Fibroblast of pulmonary artery (primary cell): Measurements from ENCODE around the gene BDNF.
"Not testable (repeated sequence)": the region's sequence is repeated elsewhere in the genome, so short reads cannot be mapped to it uniquely, and the experiment has no call there.

ENCODE experiments used
- DNase-seq: peaks from one replicate; pipeline ENCODE4 v3.0.0-alpha.2; 2010; ENCODE audit warnings: low read depth
- H3K4me3 ChIP-seq: replicated peaks from 2 replicates; pipeline ENCODE4 v1.5.1; 2011; ENCODE audit warnings: low read depth, mild to moderate bottlenecking, control low read depth, low read length, moderate library complexity
- TF ChIP-seq, protein P1 (sequence below): IDR thresholded peaks from 2 replicates; pipeline ENCODE4 v1.5.1; 2011; ENCODE audit warnings: mild to moderate bottlenecking, control low read depth, low read length, inconsistent platforms; ENCODE audit errors: missing control alignments

Gene BDNF

DNA sequence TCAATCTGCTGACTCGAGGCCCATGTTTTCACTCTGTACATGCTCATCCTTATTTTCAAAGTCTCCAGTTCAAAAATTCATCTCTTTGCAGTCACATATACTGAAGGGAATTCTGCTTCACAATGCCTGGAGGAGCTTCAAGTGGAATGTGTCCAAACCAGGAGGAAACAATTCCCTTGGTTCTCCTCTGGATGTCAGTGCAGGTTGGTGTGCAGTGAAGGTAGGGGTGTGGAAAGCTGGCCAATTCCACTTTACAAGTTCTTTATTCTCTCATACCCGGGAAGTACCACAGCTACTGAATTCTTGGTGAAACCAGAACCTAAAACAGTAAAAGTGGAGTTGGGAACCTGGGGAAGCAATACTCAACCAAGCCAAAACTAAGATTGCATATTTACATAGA lies 57.3 kb downstream of the BDNF start:
- DNase-seq: no peak
- TF ChIP-seq, protein P1, sequence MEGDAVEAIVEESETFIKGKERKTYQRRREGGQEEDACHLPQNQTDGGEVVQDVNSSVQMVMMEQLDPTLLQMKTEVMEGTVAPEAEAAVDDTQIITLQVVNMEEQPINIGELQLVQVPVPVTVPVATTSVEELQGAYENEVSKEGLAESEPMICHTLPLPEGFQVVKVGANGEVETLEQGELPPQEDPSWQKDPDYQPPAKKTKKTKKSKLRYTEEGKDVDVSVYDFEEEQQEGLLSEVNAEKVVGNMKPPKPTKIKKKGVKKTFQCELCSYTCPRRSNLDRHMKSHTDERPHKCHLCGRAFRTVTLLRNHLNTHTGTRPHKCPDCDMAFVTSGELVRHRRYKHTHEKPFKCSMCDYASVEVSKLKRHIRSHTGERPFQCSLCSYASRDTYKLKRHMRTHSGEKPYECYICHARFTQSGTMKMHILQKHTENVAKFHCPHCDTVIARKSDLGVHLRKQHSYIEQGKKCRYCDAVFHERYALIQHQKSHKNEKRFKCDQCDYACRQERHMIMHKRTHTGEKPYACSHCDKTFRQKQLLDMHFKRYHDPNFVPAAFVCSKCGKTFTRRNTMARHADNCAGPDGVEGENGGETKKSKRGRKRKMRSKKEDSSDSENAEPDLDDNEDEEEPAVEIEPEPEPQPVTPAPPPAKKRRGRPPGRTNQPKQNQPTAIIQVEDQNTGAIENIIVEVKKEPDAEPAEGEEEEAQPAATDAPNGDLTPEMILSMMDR: no peak
- no peak overlapping the region for H3K4me3 ChIP-seq

DNA sequence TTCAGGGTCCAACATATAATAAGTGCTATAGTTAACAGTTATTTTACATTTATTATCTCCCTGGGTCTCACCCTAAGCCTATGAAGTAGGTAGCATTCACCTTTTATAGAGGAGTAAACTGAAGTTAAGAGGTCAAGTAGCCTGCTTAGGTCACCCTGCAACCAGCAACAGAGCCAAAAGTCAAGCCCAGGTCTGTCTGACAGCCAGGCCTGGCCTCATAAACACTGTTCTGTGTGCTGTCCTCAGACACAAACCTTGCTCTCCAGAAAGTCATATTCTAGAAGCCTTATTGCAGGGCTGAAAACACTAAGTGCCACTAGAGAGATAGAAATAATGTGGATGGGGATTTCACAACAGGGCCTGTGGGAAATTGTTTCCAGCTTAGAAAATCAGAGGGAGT lies 59.3 kb downstream of the BDNF start:
- H3K4me3 ChIP-seq: no peak overlapping the region
- DNase-seq: no peak
- TF ChIP-seq, protein P1: no peak

DNA sequence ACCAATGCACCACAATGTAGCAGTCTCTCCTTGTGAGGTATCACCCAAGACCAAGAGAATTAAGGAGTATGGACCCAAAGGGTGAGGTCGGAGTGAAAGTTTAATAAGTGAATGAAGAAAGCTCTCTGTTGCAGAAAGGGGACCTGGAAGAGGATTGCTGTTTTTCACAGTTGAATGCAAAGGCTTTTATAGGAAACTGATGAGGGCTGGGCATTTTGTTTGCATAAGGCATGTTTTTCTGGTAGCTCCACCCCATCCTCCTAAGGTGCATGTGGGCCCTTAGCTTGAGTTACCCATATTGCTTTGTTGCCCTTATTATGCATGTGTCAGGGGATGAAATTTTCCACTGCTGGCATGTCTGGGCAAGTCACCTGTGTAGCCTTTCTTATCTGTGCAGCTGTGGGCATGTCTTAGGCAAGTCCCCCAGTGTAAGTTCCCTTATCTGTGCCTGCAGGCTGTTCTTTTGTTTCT lies 64.7 kb downstream of the BDNF start:
- TF ChIP-seq, protein P1: no peak
- DNase-seq: peak; percentile 23
- H3K4me3 ChIP-seq: no peak overlapping the region

DNA sequence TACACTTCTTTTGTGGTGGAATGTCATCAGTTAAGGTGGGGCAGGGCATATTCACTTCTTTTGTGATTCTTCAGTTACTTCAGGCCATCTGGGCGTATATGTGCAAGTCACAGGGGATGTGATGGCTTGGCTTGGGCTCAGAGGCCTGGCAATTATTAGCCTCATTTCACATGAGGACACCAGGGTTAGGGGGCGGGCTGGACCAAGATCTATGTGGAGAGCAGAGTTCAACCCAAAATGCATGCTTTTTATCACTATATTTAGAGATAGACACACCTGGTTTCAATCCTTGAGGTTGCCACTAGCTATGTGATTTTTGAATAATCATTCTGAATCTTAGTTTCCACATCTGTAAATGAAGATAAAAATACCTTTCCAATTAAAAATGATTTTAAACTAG lies 65.5 kb downstream of the BDNF start:
- DNase-seq, H3K4me3 ChIP-seq: not testable (repeated sequence)

DNA sequence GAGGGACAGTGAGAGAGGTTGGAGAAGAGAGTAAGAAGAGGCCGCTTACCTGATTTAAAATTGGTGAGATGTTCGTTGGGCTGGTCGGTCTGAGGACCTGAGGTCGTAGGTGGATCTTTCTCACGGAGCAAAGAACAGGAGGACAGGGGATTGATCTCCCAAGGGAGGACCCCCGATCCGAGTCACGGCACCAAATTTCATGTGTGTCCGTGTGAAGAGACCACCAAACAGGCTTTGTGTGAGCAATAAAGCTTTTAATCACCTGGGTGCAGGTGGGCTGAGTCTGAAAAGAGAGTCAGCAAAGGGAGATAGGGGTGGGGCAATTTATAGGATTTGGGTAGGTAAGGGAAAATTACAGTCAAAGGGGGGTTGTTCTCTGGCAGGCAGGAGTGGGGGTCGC lies 66.0 kb downstream of the BDNF start:
- not testable (repeated sequence) for DNase-seq, H3K4me3 ChIP-seq

DNA sequence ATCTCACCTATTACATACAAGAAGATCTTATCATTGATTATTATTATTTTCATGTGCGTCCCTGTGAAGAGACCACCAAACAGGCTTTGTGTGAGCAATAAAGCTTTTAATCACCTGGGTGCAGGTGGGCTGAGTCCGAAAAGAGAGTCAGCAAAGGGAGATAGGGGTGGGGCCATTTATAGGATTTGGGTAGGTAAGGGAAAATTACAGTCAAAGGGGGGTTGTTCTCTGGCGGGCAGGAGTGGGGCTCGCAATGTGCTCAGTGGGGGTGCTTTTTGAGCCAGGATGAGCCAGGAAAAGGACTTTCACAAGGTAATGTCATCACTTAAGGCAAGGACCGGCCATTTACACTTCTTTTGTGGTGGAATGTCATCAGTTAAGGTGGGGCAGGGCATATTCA lies 71.2 kb downstream of the BDNF start:
- not testable (repeated sequence) for H3K4me3 ChIP-seq, DNase-seq

DNA sequence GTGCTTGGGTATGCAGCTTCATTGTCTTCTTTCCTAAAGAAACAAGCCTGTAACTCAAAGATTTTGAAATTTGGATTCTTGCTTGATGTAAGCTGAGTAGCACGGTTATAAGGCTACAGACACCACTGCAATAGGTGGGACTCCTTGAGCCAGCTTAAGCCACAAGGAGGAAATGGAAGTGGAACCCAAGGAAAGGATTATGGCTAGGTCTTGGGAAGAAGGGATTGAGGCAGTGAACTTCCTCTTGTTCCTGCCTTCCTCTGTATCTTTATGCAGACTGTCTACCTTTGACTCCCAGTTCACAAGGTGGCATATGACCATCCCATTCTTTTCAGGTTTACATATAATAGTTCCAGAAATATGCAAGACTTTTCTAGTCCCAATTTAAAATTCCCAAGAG lies 72.3 kb downstream of the BDNF start:
- DNase-seq: no peak
- no peak overlapping the region for H3K4me3 ChIP-seq
- TF ChIP-seq, protein P1: no peak

DNA sequence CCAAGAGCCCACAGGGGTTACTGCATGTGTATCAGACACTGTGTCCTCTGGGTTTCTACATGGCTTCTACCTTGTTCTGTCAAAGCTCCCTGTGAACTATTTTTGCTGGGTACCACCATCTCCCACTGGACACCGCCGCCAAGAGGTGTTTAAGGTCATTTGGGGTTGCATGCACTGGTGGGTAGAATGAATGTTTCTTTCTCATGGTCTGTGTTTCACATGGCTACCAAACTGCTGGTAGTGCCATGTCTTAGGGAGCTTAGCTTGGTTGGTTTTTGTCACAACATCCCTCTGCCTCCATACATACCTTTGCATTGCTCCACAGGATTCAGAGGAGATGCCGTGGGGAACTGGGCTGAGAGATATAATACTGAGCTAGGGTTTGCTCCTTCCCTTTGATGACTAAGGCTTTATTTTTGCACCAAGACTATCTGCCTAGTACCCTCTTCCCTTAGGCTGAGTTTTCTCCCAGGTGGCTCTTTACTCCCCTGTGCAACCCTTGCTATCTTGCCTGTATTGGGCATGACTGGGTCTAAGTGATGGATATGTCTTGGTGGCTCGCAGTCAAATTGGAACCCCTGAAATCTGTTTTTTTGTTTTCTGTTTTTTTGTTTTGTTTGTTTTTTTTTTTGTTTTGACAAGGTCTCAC lies 73.2 kb downstream of the BDNF start:
- TF ChIP-seq, protein P1: no peak
- DNase-seq: no peak
- H3K4me3 ChIP-seq: no peak overlapping the region
